Measurements from ENCODE around the gene ADAMTS17.

ADAMTS17 gene

GRCh38 chr15:100056411-100057072 lies 285.2 kb downstream of the ADAMTS17 start:
- no peak overlapping the region for H3K4me3 ChIP-seq (ENCODE audit: low read depth, low read length)
- in situ Hi-C loops (cut with HindIII; ENCODE audit: low sequenced_read_pairs), result no loop called here
- no peak for TF ChIP-seq CTCF (IDR thresholded peaks at IDR 0.05; ENCODE audit: low read depth, low read length)
- no peak for DNase-seq (ENCODE audit: low read depth, low spot score)

- no peak for TF ChIP-seq CTCF (IDR thresholded peaks at IDR 0.05; ENCODE audit: low read depth, low read length)
- in situ Hi-C loops (cut with HindIII; ENCODE audit: low sequenced_read_pairs), result no loop called here
- DNase-seq (ENCODE audit: low read depth, low spot score), result no peak
- H3K4me3 ChIP-seq (ENCODE audit: low read depth, low read length), result no peak overlapping the region
Observed at GRCh38 chr15:100055821-100056220, 286.0 kb downstream of the ADAMTS17 start.

GRCh38 chr15:100054539-100054938 lies 287.2 kb downstream of the ADAMTS17 start:
- in situ Hi-C loops (cut with HindIII; ENCODE audit: low sequenced_read_pairs), result no loop called here
- DNase-seq (ENCODE audit: low read depth, low spot score), result no peak
- H3K4me3 ChIP-seq (ENCODE audit: low read depth, low read length), result no peak overlapping the region
- no peak for TF ChIP-seq CTCF (IDR thresholded peaks at IDR 0.05; ENCODE audit: low read depth, low read length)

DNA sequence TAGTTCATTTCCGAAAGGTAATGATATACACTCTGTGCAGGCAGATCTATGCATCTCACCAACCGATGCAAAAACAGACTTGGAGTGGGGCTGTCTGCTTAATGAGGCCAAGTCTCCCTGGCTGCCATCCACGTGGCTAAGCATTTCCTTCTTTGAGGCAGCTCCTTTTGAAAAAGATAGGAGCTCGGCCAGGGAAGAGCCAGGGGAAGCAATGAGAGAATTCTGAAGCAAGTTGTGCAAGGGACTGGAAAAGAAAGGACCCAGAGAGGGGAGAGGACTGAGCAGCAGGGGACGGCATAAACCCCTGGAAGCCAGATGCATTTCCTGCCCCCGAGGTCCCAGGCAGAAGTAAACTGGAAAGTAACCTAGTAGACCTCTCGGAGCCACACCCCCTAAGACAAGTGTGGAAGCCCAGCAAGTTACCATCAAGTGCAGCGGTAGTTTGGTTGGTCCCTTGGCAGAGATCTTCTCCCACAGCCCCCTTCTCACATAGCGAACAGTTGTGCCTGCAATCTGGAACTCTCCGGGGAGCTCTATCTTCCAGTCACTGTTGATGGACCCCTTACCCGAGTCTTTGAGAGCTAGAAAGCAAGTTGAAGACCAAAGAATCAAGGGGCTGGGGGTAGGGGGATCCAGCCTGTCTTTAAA lies 288.2 kb downstream of the ADAMTS17 start:
- no peak for TF ChIP-seq CTCF (IDR thresholded peaks at IDR 0.05; ENCODE audit: low read depth, low read length)
- no peak overlapping the region for H3K4me3 ChIP-seq (ENCODE audit: low read depth, low read length)
- DNase-seq (ENCODE audit: low read depth, low spot score), result no peak
- in situ Hi-C loops (cut with HindIII; ENCODE audit: low sequenced_read_pairs), result no loop called here

GRCh38 chr15:100052716-100053473 lies 288.9 kb downstream of the ADAMTS17 start:
- H3K4me3 ChIP-seq (ENCODE audit: low read depth, low read length), result no peak overlapping the region
- in situ Hi-C loops (cut with HindIII; ENCODE audit: low sequenced_read_pairs), result no loop called here
- TF ChIP-seq CTCF (IDR thresholded peaks at IDR 0.05; ENCODE audit: low read depth, low read length), result no peak
- no peak for DNase-seq (ENCODE audit: low read depth, low spot score)

DNA sequence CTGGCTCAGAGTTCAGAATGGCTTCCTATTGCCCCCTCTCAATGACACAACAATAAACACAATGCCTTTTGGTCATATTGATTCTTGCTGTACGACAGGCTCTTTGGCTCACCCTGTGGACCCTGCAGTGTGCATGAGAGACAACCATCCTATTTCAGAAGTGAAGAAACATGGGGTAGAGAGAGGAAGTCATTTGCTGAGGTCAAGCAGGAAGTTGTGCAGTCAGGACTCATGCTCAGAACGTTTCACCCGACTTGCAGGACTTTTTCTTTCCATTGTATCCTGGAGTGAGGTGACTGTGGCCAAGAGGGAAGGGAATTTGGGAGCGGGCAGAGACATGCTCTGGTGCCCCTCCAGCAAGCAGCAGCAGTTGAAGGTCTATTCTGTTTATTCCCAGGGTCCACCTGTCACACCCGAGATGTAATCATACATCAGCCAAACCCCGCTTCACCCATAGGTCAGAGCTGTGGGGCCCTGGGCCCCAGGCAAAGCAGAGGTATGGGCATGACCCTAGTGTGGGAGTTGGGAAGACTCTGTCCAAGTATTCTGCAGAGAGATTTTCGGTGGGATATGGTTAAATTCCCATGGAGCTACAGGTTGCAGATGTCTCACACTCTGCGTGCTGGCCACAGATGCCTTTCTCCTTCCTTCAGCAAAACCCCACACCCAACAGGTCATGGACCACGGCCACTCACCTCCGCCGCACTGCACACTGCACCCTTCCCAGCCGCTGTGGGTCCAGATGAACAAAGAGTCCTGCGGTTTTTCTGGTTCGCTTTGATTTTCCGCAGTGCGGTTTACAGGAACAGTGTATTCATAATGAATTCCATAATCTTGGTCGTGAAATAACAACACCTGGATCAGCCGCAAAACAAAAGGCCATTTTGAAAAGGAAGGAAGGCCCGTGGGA lies 290.6 kb downstream of the ADAMTS17 start:
- TF ChIP-seq CTCF (IDR thresholded peaks at IDR 0.05; ENCODE audit: low read depth, low read length), result no peak
- no peak for DNase-seq (ENCODE audit: low read depth, low spot score)
- in situ Hi-C loops (cut with HindIII; ENCODE audit: low sequenced_read_pairs), result no loop called here
- H3K4me3 ChIP-seq (ENCODE audit: low read depth, low read length), result no peak overlapping the region

All from astrocyte of the spinal cord (primary cell).